ENCODE results near the gene ADGRL3. TPM values are rescaled to one million over a fixed set of nuclear protein-coding genes. Genes with fewer than 3 reads are reported as not detected.
"Not testable (repeated sequence)": the region's sequence is repeated elsewhere in the genome, so short reads cannot be mapped to it uniquely, and the experiment has no call there.

The ADGRL3 gene
- total and polyA plus RNA-seq, 7 donors, result under 0.01 to 11.9 (median 5.4) TPM

DNA sequence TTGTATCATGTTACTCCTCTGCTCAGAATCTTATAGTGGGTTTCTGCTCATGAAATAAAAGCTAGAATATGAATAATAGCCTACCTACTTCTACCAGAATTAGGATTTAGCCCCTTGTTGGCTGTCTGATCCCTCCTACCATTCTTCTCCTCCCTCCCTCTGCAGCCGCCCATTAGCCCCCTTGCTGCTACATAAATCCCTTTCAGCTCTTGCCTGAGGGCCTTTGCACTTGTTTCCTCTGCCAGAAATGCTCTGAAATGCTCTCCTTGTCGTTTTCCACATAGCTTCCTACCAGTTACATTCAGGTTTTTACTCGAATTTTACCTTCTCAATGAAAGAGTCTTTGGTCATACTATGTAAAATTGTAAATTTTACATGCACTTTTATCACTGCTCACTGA, 159.2 kb downstream of the ADGRL3 start:
- WGBS, 2 donors, result 47 to 59% methylated on average over 3 of the region's 3 CpGs
- Histone ChIP-seq H3K27ac (no peak overlapping the region), H3K4me3 (no peak overlapping the region), H3K4me1 (no peaks in the 10 kb centered on the region), H3K36me3 (no peaks in the 10 kb centered on the region), H3K9me3 (no peaks in the 10 kb centered on the region), H3K27me3 (no peaks in the 10 kb centered on the region)
- DNase-seq, result no peak
- TF ChIP-seq POLR2A (IDR thresholded peaks at IDR 0.05) (no peak), EP300 (IDR thresholded peaks at IDR 0.05) (no peak), POLR2AphosphoS5 (IDR thresholded peaks at IDR 0.05) (no peak)
- TF ChIP-seq, protein P1, sequence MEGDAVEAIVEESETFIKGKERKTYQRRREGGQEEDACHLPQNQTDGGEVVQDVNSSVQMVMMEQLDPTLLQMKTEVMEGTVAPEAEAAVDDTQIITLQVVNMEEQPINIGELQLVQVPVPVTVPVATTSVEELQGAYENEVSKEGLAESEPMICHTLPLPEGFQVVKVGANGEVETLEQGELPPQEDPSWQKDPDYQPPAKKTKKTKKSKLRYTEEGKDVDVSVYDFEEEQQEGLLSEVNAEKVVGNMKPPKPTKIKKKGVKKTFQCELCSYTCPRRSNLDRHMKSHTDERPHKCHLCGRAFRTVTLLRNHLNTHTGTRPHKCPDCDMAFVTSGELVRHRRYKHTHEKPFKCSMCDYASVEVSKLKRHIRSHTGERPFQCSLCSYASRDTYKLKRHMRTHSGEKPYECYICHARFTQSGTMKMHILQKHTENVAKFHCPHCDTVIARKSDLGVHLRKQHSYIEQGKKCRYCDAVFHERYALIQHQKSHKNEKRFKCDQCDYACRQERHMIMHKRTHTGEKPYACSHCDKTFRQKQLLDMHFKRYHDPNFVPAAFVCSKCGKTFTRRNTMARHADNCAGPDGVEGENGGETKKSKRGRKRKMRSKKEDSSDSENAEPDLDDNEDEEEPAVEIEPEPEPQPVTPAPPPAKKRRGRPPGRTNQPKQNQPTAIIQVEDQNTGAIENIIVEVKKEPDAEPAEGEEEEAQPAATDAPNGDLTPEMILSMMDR (IDR thresholded peaks at IDR 0.05), result no peak
- intact Hi-C loops (cut with DNase I), result no loop called here

DNA sequence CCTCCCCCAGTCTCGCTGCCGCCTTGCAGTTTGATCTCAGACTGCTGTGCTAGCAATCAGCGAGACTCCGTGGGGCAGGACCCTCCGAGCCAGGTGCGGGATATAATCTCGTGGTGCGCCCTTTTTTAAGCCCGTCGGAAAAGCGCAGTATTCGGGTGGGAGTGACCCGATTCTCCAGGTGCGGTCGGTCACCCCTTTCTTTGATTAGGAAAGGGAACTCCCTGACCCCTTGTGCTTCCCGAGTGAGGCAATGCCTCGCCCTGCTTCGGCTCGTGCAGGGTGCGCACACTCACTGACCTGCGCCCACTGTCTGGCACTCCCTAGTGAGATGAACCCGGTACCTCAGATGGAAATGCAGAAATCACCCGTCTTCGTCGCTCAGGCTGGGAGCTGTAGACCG, 172.7 kb downstream of the ADGRL3 start:
- H3K4me1 ChIP-seq; H3K4me3 ChIP-seq; H3K9me3 ChIP-seq; intact Hi-C loops (cut with DNase I); H3K36me3 ChIP-seq; H3K27me3 ChIP-seq; DNase-seq; H3K27ac ChIP-seq: not testable (repeated sequence)
- 90 to 92% methylated on average over 26 of the region's 26 CpGs for WGBS, 2 donors

DNA sequence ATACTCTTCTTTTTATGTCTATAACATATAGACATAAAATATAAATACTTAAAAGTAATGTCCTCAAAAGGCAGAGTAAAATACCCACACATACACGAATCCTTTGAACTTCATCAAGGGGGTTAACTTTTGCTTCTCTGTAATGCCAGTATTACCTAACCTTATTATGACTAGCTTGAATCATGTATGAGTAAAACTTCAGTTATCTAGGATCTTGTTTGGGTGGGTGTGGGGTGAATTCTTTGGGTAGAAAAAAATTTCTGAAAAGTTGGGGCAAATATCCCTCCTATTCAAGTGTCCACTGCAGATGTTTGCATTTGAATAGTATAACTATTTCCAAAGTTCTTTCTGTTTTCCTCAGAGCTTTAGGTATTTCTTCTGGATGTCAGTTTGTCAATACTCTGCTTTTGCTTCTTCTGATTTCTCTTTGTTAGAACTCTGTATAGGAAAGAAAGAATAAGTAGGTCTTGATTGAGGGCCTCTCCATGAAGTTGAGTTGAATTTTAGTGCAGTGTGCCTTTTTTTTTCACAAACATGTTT, 173.8 kb downstream of the ADGRL3 start:
- intact Hi-C loops (cut with DNase I), result no loop called here
- WGBS, 2 donors, result 71 to 77% methylated on average over 1 of the region's 1 CpG
- H3K27me3 ChIP-seq, result no peaks in the 10 kb centered on the region
- H3K9me3 ChIP-seq, result no peaks in the 10 kb centered on the region
- H3K36me3 ChIP-seq, result no peaks in the 10 kb centered on the region
- H3K4me1 ChIP-seq, result no peaks in the 10 kb centered on the region
- no peak overlapping the region for H3K27ac ChIP-seq
- DNase-seq, result no peak
- H3K4me3 ChIP-seq, result no peak overlapping the region
- no peak for TF ChIP-seq POLR2A (IDR thresholded peaks at IDR 0.05)
- TF ChIP-seq POLR2AphosphoS5 (IDR thresholded peaks at IDR 0.05), result no peak
- TF ChIP-seq EP300 (IDR thresholded peaks at IDR 0.05), result no peak
- TF ChIP-seq, protein P1 (IDR thresholded peaks at IDR 0.05), result no peak

DNA sequence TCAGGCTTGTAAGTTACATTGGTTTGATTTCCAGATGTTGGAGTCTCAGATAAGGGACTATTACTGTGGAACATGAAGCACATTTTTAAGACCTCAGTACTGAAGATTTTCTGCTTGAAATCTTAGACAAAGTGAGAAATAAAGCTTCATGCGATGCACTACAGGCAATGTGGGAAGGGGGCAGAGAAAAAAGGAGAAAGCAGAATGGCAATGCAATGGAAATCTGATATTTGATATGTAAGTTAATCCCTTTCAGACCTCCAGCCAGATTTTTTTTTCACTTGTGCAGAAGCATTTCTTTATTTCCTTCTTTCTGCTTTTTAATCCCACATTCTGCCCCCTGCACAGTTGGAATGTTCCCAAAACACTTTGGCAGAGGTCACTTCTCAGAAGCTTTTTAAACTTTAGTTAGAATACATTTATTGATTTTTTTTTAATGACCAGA, 174.3 kb downstream of the ADGRL3 start:
- Histone ChIP-seq H3K4me3 (no peak overlapping the region), H3K4me1 (no peaks in the 10 kb centered on the region), H3K27me3 (no peaks in the 10 kb centered on the region), H3K27ac (no peak overlapping the region), H3K36me3 (no peaks in the 10 kb centered on the region), H3K9me3 (no peaks in the 10 kb centered on the region)
- TF ChIP-seq, protein P1 (IDR thresholded peaks at IDR 0.05), result no peak
- no peak for TF ChIP-seq POLR2AphosphoS5 (IDR thresholded peaks at IDR 0.05)
- no peak for TF ChIP-seq EP300 (IDR thresholded peaks at IDR 0.05)
- TF ChIP-seq POLR2A (IDR thresholded peaks at IDR 0.05), result no peak
- intact Hi-C loops (cut with DNase I), result no loop called here
- DNase-seq, result no peak
- whole genome bisulfite sequencing, 2 donors, result 58 to 88% methylated on average over 1 of the region's 1 CpG

DNA sequence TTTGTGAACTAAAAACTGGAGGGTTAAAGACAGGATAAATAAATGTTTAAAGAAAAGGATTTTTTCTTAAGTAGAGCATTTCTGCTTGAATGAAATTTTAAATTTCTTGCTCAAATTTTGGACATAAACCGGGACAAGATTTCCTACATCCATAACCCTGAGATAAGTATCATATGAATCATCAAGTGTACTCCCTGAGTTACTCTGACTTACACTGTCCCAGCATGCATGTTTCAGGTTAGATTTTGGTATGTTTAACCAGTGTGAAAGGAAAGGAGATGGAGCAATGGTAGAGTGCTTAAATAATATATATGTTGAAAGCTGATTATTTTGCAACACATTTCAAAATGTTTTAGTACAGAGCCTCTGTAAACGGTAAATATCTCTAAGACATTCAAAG, 175.2 kb downstream of the ADGRL3 start:
- 71 to 80% methylated on average over 2 of the region's 2 CpGs for WGBS, 2 donors

More for the DNA sequence above, 175.2 kb downstream of the ADGRL3 start:
- no peaks in the 10 kb centered on the region for H3K4me1 ChIP-seq
- H3K36me3 ChIP-seq, result no peaks in the 10 kb centered on the region
- H3K27me3 ChIP-seq, result no peaks in the 10 kb centered on the region
- H3K27ac ChIP-seq, result no peak overlapping the region
- no peak overlapping the region for H3K4me3 ChIP-seq
- TF ChIP-seq, protein P1 (IDR thresholded peaks at IDR 0.05), result no peak
- no peak for TF ChIP-seq POLR2AphosphoS5 (IDR thresholded peaks at IDR 0.05)
- no peak for TF ChIP-seq EP300 (IDR thresholded peaks at IDR 0.05)
- TF ChIP-seq POLR2A (IDR thresholded peaks at IDR 0.05), result no peak
- intact Hi-C loops (cut with DNase I), result no loop called here
- H3K9me3 ChIP-seq, result no peaks in the 10 kb centered on the region
- no peak for DNase-seq
